Measurements from ENCODE around the gene CPEB1.

- TF ChIP-seq CTCF (conservative IDR thresholded peaks at IDR 0.05 in 1 of 2, IDR thresholded peaks at IDR 0.05 in 1 of 2; ENCODE audit: low read depth in 1 of 2, low read length in 2 of 2) (no peak), EZH2 (IDR thresholded peaks at IDR 0.05; ENCODE audit: low read length, missing control alignments) (no peak)
Observed at GRCh38 chr15:82613747-82614146, 33.4 kb downstream of the CPEB1 start.

Data from fibroblast of lung (primary cell).